Natural killer cell (primary cell): ENCODE results near the gene ZNF385D. TPM values are rescaled to one million over a fixed set of nuclear protein-coding genes. Genes with fewer than 3 reads are reported as not detected.

Experiments
- ATAC-seq, 3 donors: fragments of 150-1000 bp in 2 of 3; fragments of 200-7000 bp in 1 of 3; cut with Tn5 transposase; 1 replicate in 1 of 3; 2 replicates in 2 of 3; pipeline ENCODE4 v1.10.0; 2021; ENCODE audit warnings: mild to moderate bottlenecking in 2 of 3, moderate library complexity in 2 of 3
- DNase-seq, 2 donors: peaks; one replicate each; pipeline versions ENCODE4 v3.0.0 to v3.0.0-alpha.2; 2013 to 2021; ENCODE audit warnings: mixed read lengths in 1 of 2
- H3K27ac ChIP-seq: one replicate; pipeline ENCODE4 v1.5.1; 2013; ENCODE audit warnings: mild to moderate bottlenecking, low read length
- H3K27me3 ChIP-seq: one replicate; pipeline ENCODE4 v1.6.1; 2013; ENCODE audit warnings: low read length; ENCODE audit not compliant: control insufficient read depth, insufficient read depth
- H3K36me3 ChIP-seq: one replicate; pipeline ENCODE4 v1.6.1; 2013; ENCODE audit warnings: low read length; ENCODE audit not compliant: control insufficient read depth, insufficient read depth
- H3K4me1 ChIP-seq: one replicate; pipeline ENCODE4 v1.6.1; 2013; ENCODE audit warnings: low read length; ENCODE audit not compliant: control insufficient read depth, insufficient read depth
- H3K4me3 ChIP-seq: one replicate; pipeline ENCODE4 v1.5.1; 2013; ENCODE audit warnings: low read length
- H3K9me3 ChIP-seq: one replicate; pipeline ENCODE4 v1.6.1; 2013; ENCODE audit warnings: low read length; ENCODE audit not compliant: control insufficient read depth, insufficient read depth
- H3K27ac Mint-ChIP-seq, 2 donors: one replicate each; pipeline ENCODE4 v1.8.0; 2022; ENCODE audit warnings: mild to moderate bottlenecking in 2 of 2, mixed read lengths in 2 of 2, moderate library complexity in 1 of 2
- H3K27me3 Mint-ChIP-seq, 2 donors: one replicate each; pipeline ENCODE4 v1.8.0; 2022; ENCODE audit warnings: low read depth in 2 of 2, mixed read lengths in 2 of 2
- H3K36me3 Mint-ChIP-seq: one replicate; pipeline ENCODE4 v1.8.0; 2022; ENCODE audit warnings: mixed read lengths
- H3K4me1 Mint-ChIP-seq, 2 donors: one replicate each; pipeline ENCODE4 v1.8.0; 2022; ENCODE audit warnings: mixed read lengths in 2 of 2
- H3K4me3 Mint-ChIP-seq: one replicate; pipeline ENCODE4 v1.8.0; 2022; ENCODE audit warnings: mild to moderate bottlenecking, moderate library complexity, mixed read lengths
- H3K9me3 Mint-ChIP-seq, 2 donors: one replicate each; pipeline ENCODE4 v1.8.0; 2022; ENCODE audit warnings: mixed read lengths in 2 of 2
- WGBS: methylation state at CpG from one replicate; pipeline ENCODE4 v1.1.7; 2013; ENCODE audit warnings: missing lambda C conversion rate; ENCODE audit not compliant: insufficient coverage; 5-methylcytosine and 5-hydroxymethylcytosine counted together
- intact Hi-C: fragments of 100-400 bp; cut with micrococcal nuclease; formaldehyde crosslinking; loops from one replicate; pipeline ENCODE4 v1.14.2; 2022
- total RNA-seq, 4 donors: library from RNA; stranded (reverse); fragments of 120-200 nt in 1 of 4; gene quantifications; one replicate each; pipeline versions ENCODE4 v1.2.3 to v1.2.4, GENCODE V29; 2013 to 2022
- TF ChIP-seq, protein P1 (sequence below): fragments of 200-600 bp; IDR thresholded peaks from one replicate; pipeline ENCODE4 v1.8.0; 2022; ENCODE audit warnings: antibody characterized with exemption

ZNF385D gene
- total RNA-seq, 3 donors from 2014 or later (not counting 1 experiment from before 2014, with no cell fraction given): 0.02 to 0.31 (median 0.25) TPM

DNA sequence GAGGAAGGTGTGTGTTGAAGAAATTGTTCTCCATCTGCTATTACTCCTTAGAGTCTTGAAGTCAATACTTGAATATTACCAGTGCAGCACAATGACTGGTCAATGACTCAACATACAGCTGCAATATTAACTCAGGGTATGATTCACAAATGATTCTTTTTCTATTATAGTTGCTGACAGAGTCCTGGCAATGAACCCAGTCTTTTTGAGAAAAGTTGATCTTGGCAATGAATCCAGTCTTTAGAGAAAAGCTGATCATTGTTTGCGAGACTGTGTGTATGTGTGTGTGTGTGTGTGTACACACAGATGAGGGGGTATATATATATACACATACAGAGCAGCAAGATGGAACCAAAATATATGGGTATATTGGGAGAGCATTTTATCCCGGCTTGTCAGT, 315.1 kb downstream of the ZNF385D start:
- intact Hi-C loops: no loop called here
- ATAC-seq: no peak
- no peaks in the 10 kb centered on the region for H3K27me3 Mint-ChIP-seq
- Histone ChIP-seq H3K9me3 (peaks cover 5% of the 10 kb centered on the region), H3K4me1 (no peaks in the 10 kb centered on the region), H3K27me3 (no peaks in the 10 kb centered on the region), H3K36me3 (no peaks in the 10 kb centered on the region), H3K27ac (no peak overlapping the region), H3K4me3 (no peak overlapping the region)
- H3K36me3 Mint-ChIP-seq: peaks cover 6% of the 10 kb centered on the region
- H3K4me1 Mint-ChIP-seq: no peaks in the 10 kb centered on the region
- DNase-seq: no peak
- no peak overlapping the region for H3K4me3 Mint-ChIP-seq
- peaks cover 3 to 16% of the 10 kb centered on the region in 2 donors for H3K9me3 Mint-ChIP-seq
- no peak overlapping the region for H3K27ac Mint-ChIP-seq
- WGBS: 100% methylated on average over 1 of the region's 2 CpGs
- TF ChIP-seq, protein P1, sequence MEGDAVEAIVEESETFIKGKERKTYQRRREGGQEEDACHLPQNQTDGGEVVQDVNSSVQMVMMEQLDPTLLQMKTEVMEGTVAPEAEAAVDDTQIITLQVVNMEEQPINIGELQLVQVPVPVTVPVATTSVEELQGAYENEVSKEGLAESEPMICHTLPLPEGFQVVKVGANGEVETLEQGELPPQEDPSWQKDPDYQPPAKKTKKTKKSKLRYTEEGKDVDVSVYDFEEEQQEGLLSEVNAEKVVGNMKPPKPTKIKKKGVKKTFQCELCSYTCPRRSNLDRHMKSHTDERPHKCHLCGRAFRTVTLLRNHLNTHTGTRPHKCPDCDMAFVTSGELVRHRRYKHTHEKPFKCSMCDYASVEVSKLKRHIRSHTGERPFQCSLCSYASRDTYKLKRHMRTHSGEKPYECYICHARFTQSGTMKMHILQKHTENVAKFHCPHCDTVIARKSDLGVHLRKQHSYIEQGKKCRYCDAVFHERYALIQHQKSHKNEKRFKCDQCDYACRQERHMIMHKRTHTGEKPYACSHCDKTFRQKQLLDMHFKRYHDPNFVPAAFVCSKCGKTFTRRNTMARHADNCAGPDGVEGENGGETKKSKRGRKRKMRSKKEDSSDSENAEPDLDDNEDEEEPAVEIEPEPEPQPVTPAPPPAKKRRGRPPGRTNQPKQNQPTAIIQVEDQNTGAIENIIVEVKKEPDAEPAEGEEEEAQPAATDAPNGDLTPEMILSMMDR: no peak

DNA sequence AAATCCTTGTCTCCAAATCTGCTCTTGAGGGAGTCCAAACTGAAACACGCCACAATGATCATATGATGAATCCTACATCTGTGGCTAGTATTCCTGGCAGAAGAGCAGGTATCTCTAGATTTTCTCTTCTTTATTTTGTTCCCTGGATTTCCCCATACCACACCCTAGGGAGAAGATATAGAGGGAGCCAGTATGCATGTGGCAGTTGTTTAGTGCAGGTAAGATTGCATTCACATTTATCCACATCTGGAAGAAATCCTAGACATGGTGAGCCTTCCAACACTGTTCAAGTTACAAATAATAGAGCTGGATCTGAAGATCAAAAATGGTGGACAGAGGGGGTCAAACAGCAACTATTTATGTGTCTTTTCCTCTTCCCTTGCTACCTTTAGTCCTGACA, 316.7 kb downstream of the ZNF385D start:
- H3K9me3 ChIP-seq: peaks cover 5% of the 10 kb centered on the region
- H3K27ac Mint-ChIP-seq: no peak overlapping the region
- TF ChIP-seq, protein P1: no peak
- H3K4me1 Mint-ChIP-seq: no peaks in the 10 kb centered on the region
- H3K27me3 ChIP-seq: no peaks in the 10 kb centered on the region
- peaks cover 6% of the 10 kb centered on the region for H3K36me3 Mint-ChIP-seq
- no peak overlapping the region for H3K27ac ChIP-seq
- intact Hi-C loops: no loop called here
- DNase-seq (no peak), ATAC-seq (no peak)
- no peaks in the 10 kb centered on the region for H3K36me3 ChIP-seq
- no peak overlapping the region for H3K4me3 Mint-ChIP-seq
- 90% methylated on average over 1 of the region's 1 CpG for WGBS
- H3K9me3 Mint-ChIP-seq: peaks cover 3 to 23% of the 10 kb centered on the region in 2 donors
- no peaks in the 10 kb centered on the region for H3K4me1 ChIP-seq
- H3K27me3 Mint-ChIP-seq: no peaks in the 10 kb centered on the region
- H3K4me3 ChIP-seq: no peak overlapping the region

DNA sequence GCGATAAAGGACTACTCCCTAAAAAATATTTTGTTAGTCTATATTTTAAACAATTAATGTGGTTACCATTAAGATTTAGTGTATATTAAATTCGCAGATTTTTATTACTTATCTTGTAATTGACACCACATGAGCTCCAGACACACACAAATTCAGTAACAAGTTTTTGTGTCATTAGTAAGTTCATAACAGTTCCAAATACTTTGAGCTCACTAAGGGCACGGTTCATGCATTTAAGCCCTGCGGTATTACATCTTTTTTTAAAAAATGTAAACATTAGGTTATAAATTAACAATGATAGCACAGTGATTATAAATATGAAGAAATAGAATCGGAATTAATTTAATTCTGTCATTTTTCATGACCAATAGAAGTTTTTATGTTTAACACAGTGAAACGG, 317.3 kb downstream of the ZNF385D start:
- Mint-ChIP-seq H3K27ac (no peak overlapping the region), H3K36me3 (peaks cover 6% of the 10 kb centered on the region), H3K9me3 (peaks cover 5 to 23% of the 10 kb centered on the region in 2 donors), H3K4me1 (no peaks in the 10 kb centered on the region), H3K4me3 (no peak overlapping the region), H3K27me3 (no peaks in the 10 kb centered on the region)
- no peaks in the 10 kb centered on the region for H3K36me3 ChIP-seq
- no peaks in the 10 kb centered on the region for H3K4me1 ChIP-seq
- H3K9me3 ChIP-seq: peaks cover 5% of the 10 kb centered on the region
- H3K27ac ChIP-seq: no peak overlapping the region
- H3K4me3 ChIP-seq: no peak overlapping the region
- intact Hi-C loops: no loop called here
- TF ChIP-seq, protein P1: no peak
- no peak for DNase-seq
- WGBS: 100% methylated on average over 4 of the region's 6 CpGs
- ATAC-seq: no peak
- H3K27me3 ChIP-seq: no peaks in the 10 kb centered on the region

DNA sequence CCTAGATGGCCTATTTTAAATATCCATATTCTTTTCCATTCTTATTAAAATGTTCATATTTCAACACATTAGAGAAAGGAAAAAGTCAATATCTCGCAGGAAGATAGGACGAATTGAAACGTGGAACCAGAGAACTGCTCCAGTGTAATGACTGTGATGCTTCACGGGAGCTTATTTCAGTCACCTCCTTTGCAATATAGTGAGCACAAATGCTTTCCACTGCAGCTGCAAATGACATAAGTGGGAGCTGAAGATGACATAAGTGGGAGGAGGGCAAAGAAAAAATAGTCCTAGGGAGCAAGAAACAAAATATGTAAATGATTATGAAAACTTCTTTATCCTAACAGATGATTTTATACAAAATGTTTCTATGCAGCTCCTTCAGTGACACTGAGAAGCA, 324.1 kb downstream of the ZNF385D start:
- Mint-ChIP-seq H3K36me3 (no peaks in the 10 kb centered on the region), H3K9me3 (peaks cover 9 to 11% of the 10 kb centered on the region in 2 donors), H3K4me1 (no peaks in the 10 kb centered on the region), H3K4me3 (no peak overlapping the region), H3K27me3 (no peaks in the 10 kb centered on the region), H3K27ac (no peak overlapping the region)
- Histone ChIP-seq H3K27me3 (no peaks in the 10 kb centered on the region), H3K36me3 (no peaks in the 10 kb centered on the region), H3K4me3 (no peak overlapping the region), H3K4me1 (no peaks in the 10 kb centered on the region), H3K27ac (no peak overlapping the region), H3K9me3 (no peaks in the 10 kb centered on the region)
- 95% methylated on average over 4 of the region's 4 CpGs for whole genome bisulfite sequencing
- ATAC-seq: no peak
- TF ChIP-seq, protein P1: no peak
- DNase-seq: no peak
- intact Hi-C loops: no loop called here
